Mesothelial cell of epicardium (in vitro differentiated cells): ENCODE data around the gene ARHGAP18. TPM values are rescaled to one million over a fixed set of nuclear protein-coding genes. Genes with fewer than 3 reads are reported as not detected.
A peak's percentile ranks its signal among the peaks of the same experiment; 100 is the strongest.

ENCODE experiments used
- DNase-seq, 2 experiments: peaks; one replicate each; pipeline ENCODE4 v3.0.0; 2021; ENCODE audit warnings: low spot score in 2 of 2; ENCODE audit not compliant: unreplicated experiment in 2 of 2
- H3K27ac Mint-ChIP-seq: 2 replicates; pipeline ENCODE4 v1.8.0; 2021; ENCODE audit warnings: mixed read lengths
- H3K27me3 Mint-ChIP-seq: 2 replicates; pipeline ENCODE4 v1.8.0; 2021; ENCODE audit warnings: low read depth, mixed read lengths
- H3K36me3 Mint-ChIP-seq: 2 replicates; pipeline ENCODE4 v1.8.0; 2021; ENCODE audit warnings: mixed read lengths
- H3K4me1 Mint-ChIP-seq: 2 replicates; pipeline ENCODE4 v1.8.0; 2021; ENCODE audit warnings: mixed read lengths
- H3K4me3 Mint-ChIP-seq: 2 replicates; pipeline ENCODE4 v1.8.0; 2021; ENCODE audit warnings: mild to moderate bottlenecking, moderate library complexity, mixed read lengths
- H3K9me3 Mint-ChIP-seq: 2 replicates; pipeline ENCODE4 v1.8.0; 2021; ENCODE audit warnings: mixed read lengths
- total RNA-seq: library from RNA; stranded (reverse); gene quantifications from 3 replicates; pipeline ENCODE4 v1.2.1, GENCODE V29; 2021
- TF ChIP-seq, protein P1 (sequence below): fragments of 200-600 bp; sonication (generic); IDR thresholded peaks from one replicate; pipeline ENCODE4 v1.5.0; 2021; ENCODE audit warnings: antibody characterized with exemption; ENCODE audit not compliant: unreplicated experiment

ARHGAP18 gene
- total RNA-seq, 1 donor from 2014 or later: 10.5 TPM

DNA sequence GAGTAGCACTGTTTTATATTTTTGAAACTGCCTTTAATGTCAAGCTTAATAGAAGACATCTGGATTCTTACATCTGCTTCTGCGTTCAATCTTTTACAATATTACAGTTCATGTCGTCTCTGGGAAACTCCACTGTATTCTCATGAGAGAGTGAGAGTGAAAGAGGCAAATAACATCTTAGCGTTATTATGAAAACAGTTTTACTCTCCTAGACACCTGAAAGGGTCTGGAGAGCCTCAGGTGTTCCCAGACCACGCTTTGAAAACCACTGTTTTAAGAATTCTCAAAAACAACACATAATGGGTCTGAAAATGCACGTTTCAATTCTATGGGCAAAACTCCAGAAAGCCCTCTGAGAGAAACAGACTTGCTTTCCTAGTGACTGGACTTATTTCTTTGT is 63.3 kb downstream of the ARHGAP18 start:
- H3K4me3 Mint-ChIP-seq: no peak overlapping the region
- peaks cover 58% of the 10 kb centered on the region for H3K4me1 Mint-ChIP-seq
- DNase-seq: no peak
- no peaks in the 10 kb centered on the region for H3K9me3 Mint-ChIP-seq
- TF ChIP-seq, protein P1, sequence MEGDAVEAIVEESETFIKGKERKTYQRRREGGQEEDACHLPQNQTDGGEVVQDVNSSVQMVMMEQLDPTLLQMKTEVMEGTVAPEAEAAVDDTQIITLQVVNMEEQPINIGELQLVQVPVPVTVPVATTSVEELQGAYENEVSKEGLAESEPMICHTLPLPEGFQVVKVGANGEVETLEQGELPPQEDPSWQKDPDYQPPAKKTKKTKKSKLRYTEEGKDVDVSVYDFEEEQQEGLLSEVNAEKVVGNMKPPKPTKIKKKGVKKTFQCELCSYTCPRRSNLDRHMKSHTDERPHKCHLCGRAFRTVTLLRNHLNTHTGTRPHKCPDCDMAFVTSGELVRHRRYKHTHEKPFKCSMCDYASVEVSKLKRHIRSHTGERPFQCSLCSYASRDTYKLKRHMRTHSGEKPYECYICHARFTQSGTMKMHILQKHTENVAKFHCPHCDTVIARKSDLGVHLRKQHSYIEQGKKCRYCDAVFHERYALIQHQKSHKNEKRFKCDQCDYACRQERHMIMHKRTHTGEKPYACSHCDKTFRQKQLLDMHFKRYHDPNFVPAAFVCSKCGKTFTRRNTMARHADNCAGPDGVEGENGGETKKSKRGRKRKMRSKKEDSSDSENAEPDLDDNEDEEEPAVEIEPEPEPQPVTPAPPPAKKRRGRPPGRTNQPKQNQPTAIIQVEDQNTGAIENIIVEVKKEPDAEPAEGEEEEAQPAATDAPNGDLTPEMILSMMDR: no peak
- H3K27ac Mint-ChIP-seq: peak overlapping the region; percentile 90
- no peaks in the 10 kb centered on the region for H3K36me3 Mint-ChIP-seq
- no peaks in the 10 kb centered on the region for H3K27me3 Mint-ChIP-seq

DNA sequence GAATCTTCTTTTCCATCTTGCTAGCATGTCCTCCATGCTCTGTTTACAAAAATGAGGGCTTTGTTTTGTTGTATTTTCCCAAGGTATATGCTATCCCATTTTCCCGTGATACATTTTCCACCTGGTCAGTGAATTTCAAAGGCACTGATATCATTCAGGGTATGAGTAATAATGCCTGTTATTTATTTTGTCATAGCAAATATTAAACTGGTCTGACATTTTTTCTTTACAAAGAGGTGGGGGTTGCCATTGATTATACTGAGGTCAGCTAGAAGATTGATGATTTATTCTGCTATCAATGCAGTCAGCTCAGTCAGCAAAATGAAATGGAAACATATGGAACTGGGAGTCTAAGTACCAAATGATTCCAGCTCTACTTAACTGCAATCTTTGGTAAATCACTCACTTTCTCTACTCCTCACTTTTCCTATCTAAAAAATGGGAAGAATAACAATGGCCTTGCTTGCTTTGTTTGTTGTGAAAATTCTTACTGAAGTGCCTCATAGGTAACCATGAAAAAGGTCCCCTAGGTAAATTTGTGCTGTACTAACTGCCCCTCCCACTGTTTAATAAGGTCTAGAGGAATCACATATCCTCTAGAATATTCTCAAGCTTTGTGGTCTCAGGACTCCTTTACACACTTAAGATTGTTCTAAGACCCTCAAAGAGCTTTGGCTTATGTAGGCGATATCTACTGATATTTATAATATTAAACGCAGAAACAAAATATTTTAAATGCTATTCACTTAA is 64.0 kb downstream of the ARHGAP18 start:
- TF ChIP-seq, protein P1: no peak
- Mint-ChIP-seq H3K4me3 (no peak overlapping the region), H3K27ac (peak overlapping the region; percentile 93), H3K4me1 (peaks cover 59% of the 10 kb centered on the region), H3K27me3 (no peaks in the 10 kb centered on the region), H3K36me3 (no peaks in the 10 kb centered on the region), H3K9me3 (no peaks in the 10 kb centered on the region)
- DNase-seq: no peak

DNA sequence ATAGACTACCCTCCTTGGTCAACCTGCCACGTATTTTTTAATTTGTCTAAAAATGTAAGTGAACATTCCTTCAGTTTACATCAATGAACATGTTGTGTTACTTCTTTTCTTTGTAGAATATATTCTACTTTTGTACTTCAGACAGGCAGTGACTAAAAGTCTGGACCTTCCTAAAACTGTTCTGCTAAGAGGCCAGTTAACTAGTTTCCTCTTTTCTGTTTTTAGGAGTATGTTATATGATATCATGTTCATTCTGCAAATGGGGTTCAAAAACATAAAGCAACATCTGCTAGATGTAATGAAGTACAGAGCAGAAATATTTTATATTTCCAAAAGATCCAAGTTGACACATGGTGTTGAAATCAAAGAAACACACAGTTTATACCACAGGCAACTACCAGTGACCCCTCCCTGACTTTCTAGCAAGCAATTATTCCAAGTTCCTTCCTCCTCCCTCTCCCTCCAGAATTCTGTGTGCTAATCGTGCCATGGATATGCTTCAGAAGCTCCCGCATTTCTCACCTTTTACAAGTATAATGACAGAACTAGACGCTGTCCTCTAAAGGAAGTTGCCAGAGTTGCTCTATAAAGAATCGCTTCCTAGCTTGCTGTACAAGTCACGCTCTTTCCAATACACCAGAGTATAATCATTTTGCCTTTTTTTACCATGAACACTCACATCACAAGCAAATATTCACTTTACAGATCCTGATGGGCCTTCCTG is 64.7 kb downstream of the ARHGAP18 start:
- H3K27me3 Mint-ChIP-seq: no peaks in the 10 kb centered on the region
- no peak overlapping the region for H3K4me3 Mint-ChIP-seq
- no peak for DNase-seq
- peak overlapping the region; percentile 93 for H3K27ac Mint-ChIP-seq
- H3K4me1 Mint-ChIP-seq: peaks cover 57% of the 10 kb centered on the region
- H3K36me3 Mint-ChIP-seq: no peaks in the 10 kb centered on the region
- H3K9me3 Mint-ChIP-seq: no peaks in the 10 kb centered on the region
- TF ChIP-seq, protein P1: no peak

DNA sequence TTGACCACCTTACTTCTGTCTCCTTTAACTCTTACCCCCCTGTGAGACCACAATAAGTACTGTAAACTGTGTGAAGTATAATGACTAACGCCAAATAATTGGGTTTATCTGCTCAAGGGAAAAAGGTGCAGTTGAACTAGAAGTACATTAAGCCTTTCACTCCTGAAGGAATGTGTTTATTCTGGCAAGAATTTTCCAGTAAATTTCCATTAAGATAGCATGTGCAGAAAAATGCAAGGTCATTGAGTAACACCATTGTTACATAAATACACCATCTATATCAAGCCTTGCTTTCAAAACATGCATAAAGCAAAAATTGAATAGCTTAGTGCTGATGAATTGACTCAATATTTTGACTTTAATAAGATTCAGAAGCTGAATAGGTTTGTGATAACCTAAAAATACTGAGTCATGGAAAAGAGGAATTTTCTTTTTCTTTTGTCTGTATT is 65.4 kb downstream of the ARHGAP18 start:
- no peak overlapping the region for H3K4me3 Mint-ChIP-seq

DNA sequence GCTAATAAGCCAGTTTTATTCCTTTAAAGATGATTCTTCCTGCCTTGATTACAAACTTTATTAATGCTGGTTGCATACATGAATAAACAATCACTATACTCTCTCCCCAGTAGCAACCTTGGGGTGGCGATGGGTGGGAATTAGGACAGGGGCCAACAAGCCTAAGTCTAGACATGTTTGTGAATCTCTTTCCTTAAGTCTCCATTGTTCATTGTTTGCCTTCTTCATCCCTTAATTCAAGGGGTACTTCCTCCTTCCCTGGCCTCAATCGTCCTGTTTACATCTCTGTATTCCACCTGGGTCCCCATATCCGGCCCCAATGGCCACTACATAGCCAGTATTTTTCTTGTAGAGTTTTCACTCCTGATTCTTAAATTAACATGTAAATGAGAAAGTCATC is 66.0 kb downstream of the ARHGAP18 start:
- no peaks in the 10 kb centered on the region for H3K27me3 Mint-ChIP-seq
- no peaks in the 10 kb centered on the region for H3K36me3 Mint-ChIP-seq
- no peak for DNase-seq
- H3K4me1 Mint-ChIP-seq: peaks cover 62% of the 10 kb centered on the region
- H3K9me3 Mint-ChIP-seq: no peaks in the 10 kb centered on the region
- peak overlapping the region; percentile 59 for H3K27ac Mint-ChIP-seq
- TF ChIP-seq, protein P1: no peak
- no peak overlapping the region for H3K4me3 Mint-ChIP-seq

More for the DNA sequence above, 65.4 kb downstream of the ARHGAP18 start:
- no peaks in the 10 kb centered on the region for H3K9me3 Mint-ChIP-seq
- TF ChIP-seq, protein P1: no peak
- peaks cover 57% of the 10 kb centered on the region for H3K4me1 Mint-ChIP-seq
- no peaks in the 10 kb centered on the region for H3K36me3 Mint-ChIP-seq
- H3K27me3 Mint-ChIP-seq: no peaks in the 10 kb centered on the region
- no peak for DNase-seq
- peak overlapping the region; percentile 93 for H3K27ac Mint-ChIP-seq
